Thyroid gland (tissue), 4 donors: Measurements from ENCODE around the gene RBM19. TPM values are rescaled to one million over a fixed set of nuclear protein-coding genes. Genes with fewer than 3 reads are reported as not detected.

Experiments
- DNase-seq, 2 donors: peaks; one replicate each; pipeline ENCODE4 v3.0.0-alpha.2; 2019
- H3K27ac ChIP-seq, 3 donors: fragments of 200-600 bp; sonication (generic); 1 replicate in 2 of 3; 2 replicates in 1 of 3; pipeline ENCODE4 v1.5.1; 2016 to 2019; ENCODE audit warnings: mild to moderate bottlenecking in 1 of 3, moderate library complexity in 1 of 3
- H3K27me3 ChIP-seq: fragments of 200-600 bp; sonication (generic); one replicate; pipeline ENCODE4 v1.5.1; 2019
- H3K36me3 ChIP-seq, 2 donors: fragments of 200-600 bp; sonication (generic); one replicate each; pipeline ENCODE4 v1.5.1; 2016 to 2019
- H3K4me1 ChIP-seq, 2 donors: fragments of 200-600 bp; sonication (generic); one replicate each; pipeline ENCODE4 v1.5.1; 2017 to 2019
- H3K4me3 ChIP-seq, 3 donors: fragments of 200-600 bp; sonication (generic); replicated peaks in 1 of 3; 1 replicate in 2 of 3; 2 replicates in 1 of 3; pipeline ENCODE4 v1.5.1; 2016; ENCODE audit warnings: mild to moderate bottlenecking in 1 of 3
- H3K9me3 ChIP-seq: fragments of 200-600 bp; sonication (generic); one replicate; pipeline ENCODE4 v1.5.1; 2017
- POLR2A ChIP-seq, 2 donors: fragments of 450-650 bp; IDR thresholded peaks; one replicate each; pipeline ENCODE4 v1.6.1; 2017; ENCODE audit warnings: antibody characterized with exemption in 2 of 2, mild to moderate bottlenecking in 2 of 2, moderate library complexity in 1 of 2
- WGBS, 2 donors: methylation state at CpG; one replicate each; pipeline ENCODE4 v1.1.5; 2017; 5-methylcytosine and 5-hydroxymethylcytosine counted together
- intact Hi-C: fragments of 100-400 bp; cut with DNase I; formaldehyde crosslinking; loops from one replicate; pipeline ENCODE4 v1.15.1; 2023
- total RNA-seq, 4 donors: library from RNA; depleted of rRNA; stranded (reverse); fragments of >200 nt; gene quantifications; one replicate each; pipeline ENCODE4 v1.2.3, GENCODE V29; 2016
- TF ChIP-seq, protein P1 (sequence below), 6 experiments: fragments of 200-600 bp in 3 of 6; fragments of 450-650 bp in 3 of 6; sonication (generic) in 3 of 6; IDR thresholded peaks; one replicate each; pipeline ENCODE4 v1.5.1; 2016 to 2019; ENCODE audit warnings: antibody characterized with exemption in 6 of 6, mild to moderate bottlenecking in 2 of 6, inconsistent platforms in 1 of 6, moderate library complexity in 1 of 6

Gene RBM19
- total RNA-seq, 4 donors from 2014 or later = 27.3 to 40.6 (median 36.1) TPM

DNA sequence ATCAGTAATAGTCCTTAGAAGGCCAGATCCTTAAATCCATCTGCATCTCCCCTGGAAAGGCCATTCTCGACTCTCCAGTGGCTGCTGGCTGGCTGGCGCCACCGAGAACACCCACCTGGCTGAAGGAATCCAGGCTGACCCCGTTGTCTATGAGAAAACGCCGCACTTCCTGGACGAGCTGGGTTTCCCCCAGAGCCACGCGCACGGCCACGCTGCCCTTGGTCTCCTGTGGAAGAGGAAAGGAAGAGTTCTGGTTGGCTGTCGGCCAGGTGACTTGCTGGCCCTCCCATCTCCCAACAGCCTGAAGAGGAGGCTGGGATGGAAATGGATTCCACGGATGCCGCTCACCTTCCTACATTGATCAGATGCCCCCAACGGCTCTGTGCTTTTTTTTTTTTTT lies 23.9 kb downstream of the RBM19 start:
- Histone ChIP-seq H3K9me3 (no peaks in the 10 kb centered on the region), H3K27ac (no peak overlapping the region), H3K4me1 (no peaks in the 10 kb centered on the region), H3K27me3 (no peaks in the 10 kb centered on the region), H3K4me3 (no peak overlapping the region), H3K36me3 (peaks cover 70 to 82% of the 10 kb centered on the region in 2 donors)
- TF ChIP-seq, protein P1, sequence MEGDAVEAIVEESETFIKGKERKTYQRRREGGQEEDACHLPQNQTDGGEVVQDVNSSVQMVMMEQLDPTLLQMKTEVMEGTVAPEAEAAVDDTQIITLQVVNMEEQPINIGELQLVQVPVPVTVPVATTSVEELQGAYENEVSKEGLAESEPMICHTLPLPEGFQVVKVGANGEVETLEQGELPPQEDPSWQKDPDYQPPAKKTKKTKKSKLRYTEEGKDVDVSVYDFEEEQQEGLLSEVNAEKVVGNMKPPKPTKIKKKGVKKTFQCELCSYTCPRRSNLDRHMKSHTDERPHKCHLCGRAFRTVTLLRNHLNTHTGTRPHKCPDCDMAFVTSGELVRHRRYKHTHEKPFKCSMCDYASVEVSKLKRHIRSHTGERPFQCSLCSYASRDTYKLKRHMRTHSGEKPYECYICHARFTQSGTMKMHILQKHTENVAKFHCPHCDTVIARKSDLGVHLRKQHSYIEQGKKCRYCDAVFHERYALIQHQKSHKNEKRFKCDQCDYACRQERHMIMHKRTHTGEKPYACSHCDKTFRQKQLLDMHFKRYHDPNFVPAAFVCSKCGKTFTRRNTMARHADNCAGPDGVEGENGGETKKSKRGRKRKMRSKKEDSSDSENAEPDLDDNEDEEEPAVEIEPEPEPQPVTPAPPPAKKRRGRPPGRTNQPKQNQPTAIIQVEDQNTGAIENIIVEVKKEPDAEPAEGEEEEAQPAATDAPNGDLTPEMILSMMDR (IDR thresholded peaks at IDR 0.05) = no peak
- TF ChIP-seq POLR2A (IDR thresholded peaks at IDR 0.05) = no peak
- intact Hi-C loops = no loop called here
- DNase-seq = no peak
- WGBS, 2 donors = 92 to 93% methylated on average over 15 of the region's 15 CpGs

DNA sequence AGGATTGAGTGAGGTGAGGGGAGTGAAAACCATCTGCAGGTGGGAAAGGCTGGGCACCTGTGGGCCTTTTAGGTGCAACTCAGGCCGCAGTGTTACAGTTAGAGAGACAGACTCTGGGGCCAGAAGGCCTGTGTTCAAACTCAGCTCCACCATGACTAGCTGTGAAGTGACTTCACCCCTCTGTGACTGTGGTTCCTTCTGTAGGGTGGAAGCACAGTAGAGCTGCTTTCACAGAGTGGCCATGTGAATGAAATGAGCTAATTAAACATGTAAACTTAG lies 25.0 kb downstream of the RBM19 start:
- intact Hi-C loops = no loop called here
- peaks cover 67 to 78% of the 10 kb centered on the region in 2 donors for H3K36me3 ChIP-seq
- 88 to 96% methylated on average over 1 of the region's 1 CpG for whole genome bisulfite sequencing, 2 donors

DNA sequence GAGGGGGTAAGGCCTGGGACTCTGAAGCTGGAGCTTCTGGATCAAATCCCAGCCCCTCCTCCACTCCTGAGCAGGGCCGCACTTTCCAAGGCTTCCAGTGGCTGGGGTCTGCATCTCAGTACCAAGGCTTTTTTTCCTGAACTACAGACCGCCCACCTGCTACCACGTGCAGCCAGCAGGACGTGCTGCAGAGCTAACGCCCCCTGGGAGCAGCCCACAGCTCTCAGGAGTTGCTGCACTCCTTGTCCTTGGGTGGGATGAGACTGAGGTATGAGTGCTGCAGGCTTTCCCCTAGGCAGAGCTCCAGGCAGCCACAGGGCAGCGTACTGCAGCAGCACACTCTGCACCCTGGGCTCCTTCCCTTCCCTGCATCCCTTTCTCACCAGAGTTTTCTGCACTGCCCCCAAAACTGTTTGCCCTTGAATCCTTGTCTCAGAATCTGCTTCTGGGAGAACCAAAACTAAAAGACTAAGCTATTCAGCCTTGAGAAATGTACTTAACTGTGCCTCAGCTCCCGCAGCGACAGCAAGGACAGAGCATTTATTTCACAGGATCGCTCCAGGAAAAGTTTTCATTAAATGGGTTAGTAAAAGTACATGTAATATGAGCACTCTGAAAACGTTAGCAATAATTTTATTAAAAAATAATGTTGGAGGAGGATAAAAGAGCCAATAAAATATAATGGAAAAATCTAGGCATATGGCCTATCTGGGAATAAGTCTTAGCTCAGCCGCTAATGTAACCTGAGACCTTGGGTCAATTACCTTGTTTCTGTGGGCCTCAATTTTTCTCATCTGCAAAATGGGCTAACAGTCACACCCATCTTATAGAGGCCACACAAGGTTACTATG lies 25.5 kb downstream of the RBM19 start:
- TF ChIP-seq, protein P1 (IDR thresholded peaks at IDR 0.05) = no peak
- TF ChIP-seq POLR2A (IDR thresholded peaks at IDR 0.05) = no peak
- peaks cover 62 to 73% of the 10 kb centered on the region in 2 donors for H3K36me3 ChIP-seq
- intact Hi-C loops = no loop called here
- no peaks in the 10 kb centered on the region for H3K9me3 ChIP-seq
- H3K4me3 ChIP-seq = no peak overlapping the region
- H3K27ac ChIP-seq = no peak overlapping the region
- H3K4me1 ChIP-seq = no peaks in the 10 kb centered on the region
- DNase-seq = no peak
- no peaks in the 10 kb centered on the region for H3K27me3 ChIP-seq
- 85 to 89% methylated on average over 11 of the region's 11 CpGs for WGBS, 2 donors

More for the DNA sequence above, 25.0 kb downstream of the RBM19 start:
- Histone ChIP-seq H3K9me3 (no peaks in the 10 kb centered on the region), H3K4me1 (no peaks in the 10 kb centered on the region), H3K4me3 (no peak overlapping the region), H3K27ac (no peak overlapping the region), H3K27me3 (no peaks in the 10 kb centered on the region)
- no peak for TF ChIP-seq POLR2A (IDR thresholded peaks at IDR 0.05)
- no peak for DNase-seq

DNA sequence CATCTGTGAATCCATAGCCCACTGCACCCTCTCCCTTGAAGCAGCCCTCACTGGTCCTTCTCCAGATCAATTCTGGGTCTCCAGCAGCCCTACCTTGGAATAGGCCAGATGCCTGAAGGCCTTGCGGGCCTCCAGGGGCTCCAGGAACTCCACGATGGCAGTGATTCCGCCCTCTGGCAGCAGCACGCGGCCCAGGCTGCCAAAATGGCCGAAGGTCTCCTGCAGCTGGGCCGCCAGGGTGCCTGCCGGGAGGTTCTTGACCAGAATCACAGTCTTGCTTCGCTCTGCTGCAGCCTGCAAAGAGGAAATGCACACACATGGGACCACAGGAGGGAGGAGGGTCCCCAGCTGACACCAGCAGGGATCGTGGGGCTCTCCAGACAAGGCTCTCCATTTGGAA lies 26.3 kb downstream of the RBM19 start:
- peaks cover 61 to 72% of the 10 kb centered on the region in 2 donors for H3K36me3 ChIP-seq
- 88 to 92% methylated on average over 5 to 10 of the region's 10 CpGs for WGBS, 2 donors

DNA sequence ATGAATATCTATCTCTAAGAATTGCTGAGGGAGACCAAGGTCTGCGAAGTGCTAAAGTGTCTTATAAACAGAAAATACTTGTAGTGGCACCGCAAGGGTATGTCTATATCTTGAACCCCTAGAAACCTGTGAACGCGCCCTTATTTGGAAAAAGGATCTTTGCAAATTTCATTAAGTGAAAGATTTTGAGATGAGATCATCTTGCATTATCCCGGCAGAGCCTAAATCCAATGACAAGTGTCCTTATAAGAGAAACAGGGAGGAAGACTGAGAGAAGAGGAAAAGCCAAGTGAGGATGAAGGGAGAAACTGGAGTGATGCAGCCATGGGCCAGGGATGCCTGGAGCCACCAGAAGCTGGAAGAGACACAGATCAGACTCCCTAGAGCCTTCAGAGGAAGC lies 27.7 kb downstream of the RBM19 start:
- TF ChIP-seq, protein P1 (IDR thresholded peaks at IDR 0.05) = no peak
- TF ChIP-seq POLR2A (IDR thresholded peaks at IDR 0.05) = no peak
- 93 to 96% methylated on average over 5 of the region's 5 CpGs for WGBS, 2 donors
- no peaks in the 10 kb centered on the region for H3K4me1 ChIP-seq
- no peaks in the 10 kb centered on the region for H3K9me3 ChIP-seq
- H3K27me3 ChIP-seq = no peaks in the 10 kb centered on the region
- DNase-seq = no peak
- intact Hi-C loops = no loop called here
- H3K36me3 ChIP-seq = peaks cover 64% of the 10 kb centered on the region in 2 donors
- H3K27ac ChIP-seq = no peak overlapping the region
- H3K4me3 ChIP-seq = no peak overlapping the region

More for the DNA sequence above, 26.3 kb downstream of the RBM19 start:
- H3K27me3 ChIP-seq = no peaks in the 10 kb centered on the region
- intact Hi-C loops = no loop called here
- no peak for DNase-seq
- H3K27ac ChIP-seq = no peak overlapping the region
- no peak overlapping the region for H3K4me3 ChIP-seq
- H3K4me1 ChIP-seq = no peaks in the 10 kb centered on the region
- no peaks in the 10 kb centered on the region for H3K9me3 ChIP-seq
- no peak for TF ChIP-seq POLR2A (IDR thresholded peaks at IDR 0.05)
- TF ChIP-seq, protein P1 (IDR thresholded peaks at IDR 0.05) = no peak
